ENCODE measurements around the gene GSKIP.

GSKIP gene

DNA sequence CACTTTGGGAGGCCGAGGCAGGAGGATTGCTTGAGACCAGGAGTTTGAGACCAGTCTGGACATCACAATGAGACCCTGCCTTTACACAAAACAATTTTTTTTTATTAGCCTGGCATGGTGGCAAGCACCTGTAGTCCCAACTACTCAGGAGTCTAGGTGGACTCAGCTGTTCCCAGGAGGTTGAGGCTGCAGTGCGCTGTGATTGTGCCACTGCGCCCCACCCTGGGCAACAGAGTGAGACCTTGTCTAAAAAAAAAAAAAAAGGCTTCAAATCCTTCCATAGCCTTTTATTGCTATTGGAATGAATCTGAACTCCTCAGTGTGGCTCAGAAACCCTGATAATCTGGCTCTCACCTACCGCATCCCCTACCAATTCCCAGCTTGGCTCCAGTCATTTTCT is 54.7 kb downstream of the GSKIP start:
- H3K4me3 ChIP-seq (ENCODE audit: control insufficient read depth, low read depth, low read length) = no peak overlapping the region
- TF ChIP-seq, protein P1, sequence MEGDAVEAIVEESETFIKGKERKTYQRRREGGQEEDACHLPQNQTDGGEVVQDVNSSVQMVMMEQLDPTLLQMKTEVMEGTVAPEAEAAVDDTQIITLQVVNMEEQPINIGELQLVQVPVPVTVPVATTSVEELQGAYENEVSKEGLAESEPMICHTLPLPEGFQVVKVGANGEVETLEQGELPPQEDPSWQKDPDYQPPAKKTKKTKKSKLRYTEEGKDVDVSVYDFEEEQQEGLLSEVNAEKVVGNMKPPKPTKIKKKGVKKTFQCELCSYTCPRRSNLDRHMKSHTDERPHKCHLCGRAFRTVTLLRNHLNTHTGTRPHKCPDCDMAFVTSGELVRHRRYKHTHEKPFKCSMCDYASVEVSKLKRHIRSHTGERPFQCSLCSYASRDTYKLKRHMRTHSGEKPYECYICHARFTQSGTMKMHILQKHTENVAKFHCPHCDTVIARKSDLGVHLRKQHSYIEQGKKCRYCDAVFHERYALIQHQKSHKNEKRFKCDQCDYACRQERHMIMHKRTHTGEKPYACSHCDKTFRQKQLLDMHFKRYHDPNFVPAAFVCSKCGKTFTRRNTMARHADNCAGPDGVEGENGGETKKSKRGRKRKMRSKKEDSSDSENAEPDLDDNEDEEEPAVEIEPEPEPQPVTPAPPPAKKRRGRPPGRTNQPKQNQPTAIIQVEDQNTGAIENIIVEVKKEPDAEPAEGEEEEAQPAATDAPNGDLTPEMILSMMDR (IDR thresholded peaks at IDR 0.05; ENCODE audit: control insufficient read depth, insufficient read depth, low read depth, low read length, missing control alignments) = no peak
- DNase-seq (ENCODE audit: low read depth) = no peak

DNA sequence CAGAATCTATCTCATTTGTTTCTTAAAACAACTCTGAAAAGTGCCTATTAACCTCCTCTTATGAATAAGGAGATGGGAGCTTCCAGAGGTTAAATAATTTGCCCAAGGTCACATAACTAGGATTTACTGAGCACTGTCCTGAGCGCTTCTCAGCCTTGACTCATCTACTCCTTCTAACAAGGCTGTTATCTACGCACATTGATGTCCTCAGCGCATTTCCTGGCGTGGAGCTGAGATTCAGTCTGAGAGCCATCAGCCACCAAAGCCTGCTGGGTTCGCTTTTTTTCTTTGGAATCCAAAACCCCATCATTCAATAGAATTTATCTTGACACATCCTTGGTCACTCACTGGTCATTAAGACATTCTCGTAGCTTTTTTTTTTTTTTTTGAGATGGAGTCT is 57.9 kb downstream of the GSKIP start:
- no peak overlapping the region for H3K4me3 ChIP-seq (ENCODE audit: control insufficient read depth, low read depth, low read length)
- TF ChIP-seq, protein P1 (IDR thresholded peaks at IDR 0.05; ENCODE audit: control insufficient read depth, insufficient read depth, low read depth, low read length, missing control alignments) = no peak
- DNase-seq (ENCODE audit: low read depth) = no peak

DNA sequence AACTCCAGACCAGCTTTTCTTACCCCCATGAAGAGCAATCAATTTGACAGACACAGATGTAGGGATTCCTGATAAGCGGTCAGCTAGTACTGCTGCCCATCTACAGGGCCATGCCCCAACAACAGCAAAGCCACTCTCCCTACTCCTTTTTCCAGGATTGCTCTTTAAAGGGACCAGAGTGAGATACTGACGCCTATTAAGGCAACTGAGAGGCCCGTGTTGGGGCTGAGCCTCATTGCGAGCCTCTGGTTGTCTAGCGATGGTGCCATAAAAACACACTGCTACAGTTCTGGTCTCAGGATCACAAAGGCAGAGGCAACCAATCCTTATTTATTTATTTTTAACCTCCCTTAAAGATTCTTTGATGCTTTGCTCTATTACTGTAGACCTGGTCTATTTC is 59.7 kb downstream of the GSKIP start:
- no peak for DNase-seq (ENCODE audit: low read depth)
- TF ChIP-seq, protein P1 (IDR thresholded peaks at IDR 0.05; ENCODE audit: control insufficient read depth, insufficient read depth, low read depth, low read length, missing control alignments) = no peak

DNA sequence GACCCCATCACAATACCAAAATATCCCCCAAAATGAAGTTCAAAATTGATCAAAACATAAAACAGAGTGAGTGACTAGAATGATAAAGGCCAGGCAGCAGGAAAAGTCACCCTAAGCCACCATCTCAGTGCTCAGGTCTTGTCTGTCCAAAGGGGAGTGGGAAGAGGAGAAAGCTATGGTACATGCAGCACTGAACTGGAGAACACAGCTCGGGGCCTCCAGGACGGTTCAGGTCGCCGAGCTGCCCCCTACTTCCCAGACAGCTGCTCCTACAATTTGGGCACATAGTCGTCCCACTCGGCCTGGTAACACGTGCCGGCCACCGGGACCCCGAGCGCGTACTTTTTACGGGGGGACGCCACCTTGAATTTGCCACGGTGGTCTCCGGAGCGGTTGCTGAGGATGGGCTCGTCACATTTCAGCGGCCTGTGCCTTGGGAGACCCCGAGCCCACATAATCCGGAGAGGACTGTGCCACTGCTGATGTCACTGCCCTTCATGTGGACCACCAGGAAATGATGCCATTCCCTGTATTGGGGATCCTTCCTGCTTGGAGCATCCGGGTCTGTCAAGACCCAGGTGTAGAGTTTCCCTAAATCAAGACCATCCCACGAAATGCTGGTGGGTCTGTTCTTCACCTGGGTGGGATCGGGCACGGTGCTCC is 60.3 kb downstream of the GSKIP start:
- H3K4me3 ChIP-seq (ENCODE audit: control insufficient read depth, low read depth, low read length) = peak overlapping the region; percentile 28
- TF ChIP-seq, protein P1 (IDR thresholded peaks at IDR 0.05; ENCODE audit: control insufficient read depth, insufficient read depth, low read depth, low read length, missing control alignments) = no peak
- no peak for DNase-seq (ENCODE audit: low read depth)

More for the DNA sequence above, 59.7 kb downstream of the GSKIP start:
- H3K4me3 ChIP-seq (ENCODE audit: control insufficient read depth, low read depth, low read length) = no peak overlapping the region

DNA sequence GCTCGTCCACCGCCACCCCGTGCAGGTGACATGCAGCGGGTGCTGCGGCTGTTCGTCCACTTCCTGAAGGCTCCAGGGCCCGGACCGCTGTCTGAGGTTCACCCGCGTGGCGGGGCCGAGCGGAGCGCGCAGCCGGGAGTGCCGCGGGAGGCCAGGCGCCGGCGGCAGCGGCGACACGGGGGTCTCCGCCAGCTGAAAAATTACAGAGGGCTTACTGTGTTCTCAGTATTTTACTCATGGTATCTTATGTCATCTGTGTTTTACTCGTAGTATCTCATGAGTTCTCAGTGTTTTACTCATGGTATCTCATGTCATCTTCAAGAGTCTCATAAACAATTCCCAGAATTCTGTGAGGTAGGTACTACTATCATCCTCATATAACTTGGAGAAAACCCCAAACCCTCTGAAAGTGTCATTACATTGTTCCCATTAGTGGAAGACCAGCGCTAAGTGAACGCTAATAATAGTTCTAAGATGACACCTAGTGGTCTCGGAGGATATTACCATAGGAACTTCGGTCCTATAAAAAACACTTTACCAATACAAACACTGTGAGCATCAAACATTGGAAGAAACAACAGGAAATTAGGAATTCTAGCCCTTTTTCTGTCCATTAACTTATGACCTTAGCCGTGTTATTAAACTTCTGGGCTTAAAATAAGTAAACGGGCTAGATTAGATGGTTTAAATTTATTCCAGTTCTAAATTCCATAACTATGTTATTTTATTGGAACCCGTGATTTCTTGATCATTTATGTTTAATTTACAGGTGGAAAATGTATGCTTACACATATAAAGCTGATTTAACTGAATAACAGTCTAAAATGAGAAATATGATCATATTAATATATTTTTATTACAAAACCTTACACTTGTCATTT is 61.0 kb downstream of the GSKIP start:
- H3K4me3 ChIP-seq (ENCODE audit: control insufficient read depth, low read depth, low read length) = peak overlapping the region; percentile 28
- TF ChIP-seq, protein P1 (IDR thresholded peaks at IDR 0.05; ENCODE audit: control insufficient read depth, insufficient read depth, low read depth, low read length, missing control alignments) = peak; percentile 49
- peak; percentile 25 for DNase-seq (ENCODE audit: low read depth)

DNA sequence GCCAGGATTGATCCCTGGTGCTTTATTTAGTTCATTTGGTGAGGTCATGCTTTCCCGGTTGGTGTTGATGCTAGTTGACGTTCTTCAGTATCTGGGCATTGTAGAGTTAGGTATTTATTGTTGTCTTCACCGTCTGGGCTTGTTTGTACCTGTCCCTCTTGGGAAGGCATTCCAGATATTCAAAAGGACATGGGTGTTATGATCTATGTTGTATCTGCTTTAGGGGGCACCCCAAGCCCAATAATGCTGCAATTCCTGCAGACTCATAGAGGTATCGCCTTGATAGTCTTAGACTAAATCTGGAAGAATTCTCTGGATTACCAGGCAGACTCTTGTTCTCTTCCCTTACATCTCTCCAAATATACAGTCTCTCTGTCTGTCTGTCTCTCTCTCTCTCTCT is 70.7 kb downstream of the GSKIP start:
- no peak overlapping the region for H3K4me3 ChIP-seq (ENCODE audit: control insufficient read depth, low read depth, low read length)
- TF ChIP-seq, protein P1 (IDR thresholded peaks at IDR 0.05; ENCODE audit: control insufficient read depth, insufficient read depth, low read depth, low read length, missing control alignments) = no peak
- no peak for DNase-seq (ENCODE audit: low read depth)

Data from AG09309 (cell line).